Hepatocyte (in vitro differentiated cells): ENCODE results near the gene ANGPTL7.

Source experiments
- EZH2 ChIP-seq: fragments of 200-600 bp; sonication (generic); IDR thresholded peaks from 2 replicates; pipeline ENCODE4 v1.6.1; 2016; ENCODE audit warnings: antibody characterized with exemption, mild to moderate bottlenecking, borderline replicate concordance
- EZH2phosphoT487 ChIP-seq: fragments of 200-600 bp; sonication (generic); IDR thresholded peaks from one replicate; pipeline ENCODE4 v1.6.1; 2018; ENCODE audit warnings: antibody characterized with exemption, mild to moderate bottlenecking, low read depth, moderate library complexity; ENCODE audit not compliant: unreplicated experiment, severe bottlenecking
- TF ChIP-seq, protein P1 (sequence below): fragments of 200-600 bp; sonication (generic); IDR thresholded peaks from 2 replicates; pipeline ENCODE4 v1.5.1; 2016; ENCODE audit warnings: antibody characterized with exemption, mild to moderate bottlenecking; ENCODE audit not compliant: poor library complexity

DNA sequence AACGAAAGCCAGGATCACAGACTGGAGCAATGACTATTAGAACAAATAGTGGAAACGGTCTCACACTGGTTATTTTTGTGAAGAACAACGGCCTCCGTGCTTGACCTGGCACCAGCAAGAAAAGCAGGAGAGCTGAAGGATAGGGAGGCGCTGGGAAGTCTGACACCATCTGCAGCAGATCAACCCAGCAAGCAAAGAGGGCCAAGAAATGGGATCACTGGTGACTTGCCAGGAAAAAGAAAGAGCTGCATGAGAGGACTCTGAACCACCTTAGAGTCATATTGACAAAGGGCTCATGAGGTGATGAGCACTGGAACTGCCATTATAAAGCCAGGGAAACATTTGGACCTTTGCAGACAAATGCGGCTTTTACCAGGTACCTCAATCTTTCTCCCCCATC, 48.2 kb downstream of the ANGPTL7 start:
- TF ChIP-seq EZH2phosphoT487 (no peak), EZH2 (no peak)
- TF ChIP-seq, protein P1, sequence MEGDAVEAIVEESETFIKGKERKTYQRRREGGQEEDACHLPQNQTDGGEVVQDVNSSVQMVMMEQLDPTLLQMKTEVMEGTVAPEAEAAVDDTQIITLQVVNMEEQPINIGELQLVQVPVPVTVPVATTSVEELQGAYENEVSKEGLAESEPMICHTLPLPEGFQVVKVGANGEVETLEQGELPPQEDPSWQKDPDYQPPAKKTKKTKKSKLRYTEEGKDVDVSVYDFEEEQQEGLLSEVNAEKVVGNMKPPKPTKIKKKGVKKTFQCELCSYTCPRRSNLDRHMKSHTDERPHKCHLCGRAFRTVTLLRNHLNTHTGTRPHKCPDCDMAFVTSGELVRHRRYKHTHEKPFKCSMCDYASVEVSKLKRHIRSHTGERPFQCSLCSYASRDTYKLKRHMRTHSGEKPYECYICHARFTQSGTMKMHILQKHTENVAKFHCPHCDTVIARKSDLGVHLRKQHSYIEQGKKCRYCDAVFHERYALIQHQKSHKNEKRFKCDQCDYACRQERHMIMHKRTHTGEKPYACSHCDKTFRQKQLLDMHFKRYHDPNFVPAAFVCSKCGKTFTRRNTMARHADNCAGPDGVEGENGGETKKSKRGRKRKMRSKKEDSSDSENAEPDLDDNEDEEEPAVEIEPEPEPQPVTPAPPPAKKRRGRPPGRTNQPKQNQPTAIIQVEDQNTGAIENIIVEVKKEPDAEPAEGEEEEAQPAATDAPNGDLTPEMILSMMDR: no peak
